Mesothelial cell of epicardium (in vitro differentiated cells): Measurements from ENCODE around the gene IGF2R. TPM values are rescaled to one million over a fixed set of nuclear protein-coding genes. Genes with fewer than 3 reads are reported as not detected.
"Not testable (repeated sequence)": the region's sequence is repeated elsewhere in the genome, so short reads cannot be mapped to it uniquely, and the experiment has no call there.

ENCODE experiments used
- DNase-seq, 2 experiments: peaks; one replicate each; pipeline ENCODE4 v3.0.0; 2021; ENCODE audit warnings: low spot score in 2 of 2; ENCODE audit not compliant: unreplicated experiment in 2 of 2
- H3K27ac Mint-ChIP-seq: 2 replicates; pipeline ENCODE4 v1.8.0; 2021; ENCODE audit warnings: mixed read lengths
- H3K27me3 Mint-ChIP-seq: 2 replicates; pipeline ENCODE4 v1.8.0; 2021; ENCODE audit warnings: low read depth, mixed read lengths
- H3K36me3 Mint-ChIP-seq: 2 replicates; pipeline ENCODE4 v1.8.0; 2021; ENCODE audit warnings: mixed read lengths
- H3K4me1 Mint-ChIP-seq: 2 replicates; pipeline ENCODE4 v1.8.0; 2021; ENCODE audit warnings: mixed read lengths
- H3K4me3 Mint-ChIP-seq: 2 replicates; pipeline ENCODE4 v1.8.0; 2021; ENCODE audit warnings: mild to moderate bottlenecking, moderate library complexity, mixed read lengths
- H3K9me3 Mint-ChIP-seq: 2 replicates; pipeline ENCODE4 v1.8.0; 2021; ENCODE audit warnings: mixed read lengths
- CTCF ChIP-seq: fragments of 200-600 bp; sonication (generic); IDR thresholded peaks from one replicate; pipeline ENCODE4 v1.5.0; 2021; ENCODE audit warnings: antibody characterized with exemption; ENCODE audit not compliant: unreplicated experiment
- total RNA-seq: library from RNA; stranded (reverse); gene quantifications from 3 replicates; pipeline ENCODE4 v1.2.1, GENCODE V29; 2021

The IGF2R gene
- total RNA-seq, 1 donor from 2014 or later = 112 TPM

GRCh38 chr6:159996626-159997497, 28.0 kb downstream of the IGF2R start:
- Mint-ChIP-seq H3K27me3 (no peaks in the 10 kb centered on the region), H3K9me3 (peaks cover 13% of the 10 kb centered on the region), H3K4me1 (peaks cover 11% of the 10 kb centered on the region), H3K4me3 (no peak overlapping the region), H3K27ac (no peak overlapping the region), H3K36me3 (peaks cover 52% of the 10 kb centered on the region)
- no peak for TF ChIP-seq CTCF
- no peak for DNase-seq

GRCh38 chr6:159997498-159998101, 28.7 kb downstream of the IGF2R start:
- H3K36me3 Mint-ChIP-seq = peaks cover 45% of the 10 kb centered on the region
- peaks cover 11% of the 10 kb centered on the region for H3K4me1 Mint-ChIP-seq
- no peak for TF ChIP-seq CTCF
- peak overlapping the region; percentile 59 for H3K27ac Mint-ChIP-seq
- H3K9me3 Mint-ChIP-seq = peaks cover 13% of the 10 kb centered on the region
- no peak overlapping the region for H3K4me3 Mint-ChIP-seq
- no peaks in the 10 kb centered on the region for H3K27me3 Mint-ChIP-seq
- no peak for DNase-seq

GRCh38 chr6:159998538-159998937, 29.7 kb downstream of the IGF2R start:
- no peak for TF ChIP-seq CTCF
- H3K27ac Mint-ChIP-seq = no peak overlapping the region
- no peak for DNase-seq
- H3K4me1 Mint-ChIP-seq = peaks cover 11% of the 10 kb centered on the region
- H3K36me3 Mint-ChIP-seq = peaks cover 36% of the 10 kb centered on the region
- no peak overlapping the region for H3K4me3 Mint-ChIP-seq
- H3K27me3 Mint-ChIP-seq = no peaks in the 10 kb centered on the region
- peaks cover 13% of the 10 kb centered on the region for H3K9me3 Mint-ChIP-seq

GRCh38 chr6:159999240-159999671, 30.4 kb downstream of the IGF2R start:
- peak overlapping the region; percentile 13 for H3K27ac Mint-ChIP-seq
- no peak for TF ChIP-seq CTCF
- DNase-seq = no peak
- H3K4me3 Mint-ChIP-seq = no peak overlapping the region
- peaks cover 38% of the 10 kb centered on the region for H3K36me3 Mint-ChIP-seq
- no peaks in the 10 kb centered on the region for H3K27me3 Mint-ChIP-seq
- peaks cover 15% of the 10 kb centered on the region for H3K9me3 Mint-ChIP-seq
- peaks cover 11% of the 10 kb centered on the region for H3K4me1 Mint-ChIP-seq

- peaks cover 7% of the 10 kb centered on the region for H3K9me3 Mint-ChIP-seq
- peaks cover 36% of the 10 kb centered on the region for H3K36me3 Mint-ChIP-seq
- H3K4me3 Mint-ChIP-seq = no peak overlapping the region
- no peak for TF ChIP-seq CTCF
- DNase-seq = no peak
- H3K27me3 Mint-ChIP-seq = no peaks in the 10 kb centered on the region
- H3K27ac Mint-ChIP-seq = no peak overlapping the region
- H3K4me1 Mint-ChIP-seq = peaks cover 11% of the 10 kb centered on the region
Observed at GRCh38 chr6:160000280-160000704, 31.4 kb downstream of the IGF2R start.

- H3K27ac Mint-ChIP-seq, H3K4me3 Mint-ChIP-seq, H3K27me3 Mint-ChIP-seq, DNase-seq, H3K9me3 Mint-ChIP-seq, H3K4me1 Mint-ChIP-seq: not testable (repeated sequence)
- H3K36me3 Mint-ChIP-seq = peaks cover 33% of the 10 kb centered on the region
Observed at GRCh38 chr6:160000893-160001427, 32.1 kb downstream of the IGF2R start.
